RWPE2 (cell line): ENCODE measurements around the gene SLC6A6.

Experiments used
- ATAC-seq: fragments of 200-7000 bp; cut with Tn5 transposase; 3 replicates; pipeline ENCODE4 v1.9.1; 2021; ENCODE audit warnings: low read depth
- DNase-seq: peaks from one replicate; pipeline ENCODE4 v3.0.0-alpha.2; 2020; ENCODE audit warnings: low spot score
- H3K27ac ChIP-seq: fragments of 450-650 bp; 2 replicates; pipeline ENCODE4 v1.5.1; 2017; ENCODE audit warnings: mild to moderate bottlenecking; ENCODE audit not compliant: poor library complexity, severe bottlenecking
- H3K27me3 ChIP-seq: fragments of 250-450 bp; sonication (Bioruptor Pico); 2 replicates; pipeline ENCODE4 v1.5.1; 2021; ENCODE audit warnings: mild to moderate bottlenecking, moderate library complexity; ENCODE audit not compliant: insufficient read depth, poor library complexity, severe bottlenecking
- H3K36me3 ChIP-seq: fragments of 250-450 bp; sonication (Bioruptor Pico); 2 replicates; pipeline ENCODE4 v1.5.1; 2020; ENCODE audit warnings: low read depth, mild to moderate bottlenecking, moderate library complexity
- H3K4me1 ChIP-seq: fragments of 250-450 bp; sonication (Bioruptor Pico); 2 replicates; pipeline ENCODE4 v1.5.1; 2021; ENCODE audit warnings: mild to moderate bottlenecking, moderate library complexity; ENCODE audit not compliant: insufficient read depth, poor library complexity, severe bottlenecking
- H3K4me3 ChIP-seq: fragments of 250-450 bp; sonication (Bioruptor Pico); 2 replicates; pipeline ENCODE4 v1.5.1; 2021; ENCODE audit warnings: mild to moderate bottlenecking, moderate library complexity; ENCODE audit not compliant: severe bottlenecking
- H3K9me3 ChIP-seq: fragments of 250-450 bp; sonication (Bioruptor Pico); 2 replicates; pipeline ENCODE4 v1.5.1; 2021; ENCODE audit warnings: mild to moderate bottlenecking, moderate library complexity; ENCODE audit not compliant: severe bottlenecking
- TF ChIP-seq, protein P1 (sequence below): fragments of 450-650 bp; IDR thresholded peaks from one replicate; pipeline ENCODE4 v1.5.1; 2017; ENCODE audit warnings: mild to moderate bottlenecking, moderate library complexity; ENCODE audit not compliant: poor library complexity, severe bottlenecking

The SLC6A6 gene

DNA sequence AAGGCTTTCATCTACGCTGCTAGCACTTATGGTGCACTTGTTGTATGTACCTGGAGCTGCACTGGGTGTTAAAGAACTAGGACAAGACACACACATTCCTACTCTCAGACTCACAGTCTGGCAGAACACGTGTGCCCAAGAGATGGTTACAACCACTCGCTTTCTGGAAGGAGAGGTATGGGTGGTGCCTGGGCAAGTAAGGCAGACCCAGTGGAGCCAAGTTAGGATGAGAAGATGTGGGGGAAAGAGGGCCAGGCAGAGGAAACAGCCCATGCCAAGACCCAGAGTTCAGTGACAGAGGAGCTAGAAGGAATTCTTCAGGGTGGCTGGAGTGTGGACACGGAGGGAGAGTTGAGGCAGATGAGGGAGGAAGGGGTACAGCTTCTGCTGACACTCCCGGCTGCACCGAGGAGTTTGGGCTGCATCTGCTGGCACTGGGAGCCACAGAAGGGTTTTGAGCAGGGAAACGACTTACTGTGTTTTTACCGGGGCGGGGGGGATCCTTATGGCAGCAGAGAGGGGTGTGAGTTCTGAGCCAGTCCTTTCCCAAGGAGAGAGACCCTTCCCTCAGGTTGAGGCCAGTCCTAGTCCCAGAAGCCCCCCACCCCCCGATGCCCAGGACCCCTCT, 78.7 kb downstream of the SLC6A6 start:
- ATAC-seq (no peak), DNase-seq (no peak)
- TF ChIP-seq, protein P1, sequence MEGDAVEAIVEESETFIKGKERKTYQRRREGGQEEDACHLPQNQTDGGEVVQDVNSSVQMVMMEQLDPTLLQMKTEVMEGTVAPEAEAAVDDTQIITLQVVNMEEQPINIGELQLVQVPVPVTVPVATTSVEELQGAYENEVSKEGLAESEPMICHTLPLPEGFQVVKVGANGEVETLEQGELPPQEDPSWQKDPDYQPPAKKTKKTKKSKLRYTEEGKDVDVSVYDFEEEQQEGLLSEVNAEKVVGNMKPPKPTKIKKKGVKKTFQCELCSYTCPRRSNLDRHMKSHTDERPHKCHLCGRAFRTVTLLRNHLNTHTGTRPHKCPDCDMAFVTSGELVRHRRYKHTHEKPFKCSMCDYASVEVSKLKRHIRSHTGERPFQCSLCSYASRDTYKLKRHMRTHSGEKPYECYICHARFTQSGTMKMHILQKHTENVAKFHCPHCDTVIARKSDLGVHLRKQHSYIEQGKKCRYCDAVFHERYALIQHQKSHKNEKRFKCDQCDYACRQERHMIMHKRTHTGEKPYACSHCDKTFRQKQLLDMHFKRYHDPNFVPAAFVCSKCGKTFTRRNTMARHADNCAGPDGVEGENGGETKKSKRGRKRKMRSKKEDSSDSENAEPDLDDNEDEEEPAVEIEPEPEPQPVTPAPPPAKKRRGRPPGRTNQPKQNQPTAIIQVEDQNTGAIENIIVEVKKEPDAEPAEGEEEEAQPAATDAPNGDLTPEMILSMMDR, result no peak
- Histone ChIP-seq H3K36me3 (no peaks in the 10 kb centered on the region), H3K9me3 (no peaks in the 10 kb centered on the region), H3K27ac (no peak overlapping the region), H3K27me3 (no peaks in the 10 kb centered on the region), H3K4me3 (no peak overlapping the region), H3K4me1 (no peaks in the 10 kb centered on the region)

DNA sequence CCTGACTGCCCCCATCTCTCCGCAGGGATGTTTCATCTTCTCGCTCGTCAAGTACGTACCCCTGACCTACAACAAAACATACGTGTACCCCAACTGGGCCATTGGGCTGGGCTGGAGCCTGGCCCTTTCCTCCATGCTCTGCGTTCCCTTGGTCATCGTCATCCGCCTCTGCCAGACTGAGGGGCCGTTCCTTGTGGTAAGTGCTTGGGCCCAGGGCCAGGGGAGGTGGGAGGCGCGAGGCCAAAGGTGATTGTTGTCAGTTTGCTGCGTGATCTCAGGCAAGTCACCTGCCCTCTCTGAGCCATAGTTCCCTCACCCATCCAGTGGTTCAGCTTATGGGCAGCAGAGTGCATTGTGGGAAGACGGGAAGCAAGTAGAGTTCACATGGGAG, 79.2 kb downstream of the SLC6A6 start:
- TF ChIP-seq, protein P1, result no peak
- ATAC-seq (no peak), DNase-seq (no peak)
- H3K27me3 ChIP-seq, result no peaks in the 10 kb centered on the region
- H3K4me3 ChIP-seq, result no peak overlapping the region
- H3K9me3 ChIP-seq, result no peaks in the 10 kb centered on the region
- H3K27ac ChIP-seq, result no peak overlapping the region
- no peaks in the 10 kb centered on the region for H3K36me3 ChIP-seq
- no peaks in the 10 kb centered on the region for H3K4me1 ChIP-seq

DNA sequence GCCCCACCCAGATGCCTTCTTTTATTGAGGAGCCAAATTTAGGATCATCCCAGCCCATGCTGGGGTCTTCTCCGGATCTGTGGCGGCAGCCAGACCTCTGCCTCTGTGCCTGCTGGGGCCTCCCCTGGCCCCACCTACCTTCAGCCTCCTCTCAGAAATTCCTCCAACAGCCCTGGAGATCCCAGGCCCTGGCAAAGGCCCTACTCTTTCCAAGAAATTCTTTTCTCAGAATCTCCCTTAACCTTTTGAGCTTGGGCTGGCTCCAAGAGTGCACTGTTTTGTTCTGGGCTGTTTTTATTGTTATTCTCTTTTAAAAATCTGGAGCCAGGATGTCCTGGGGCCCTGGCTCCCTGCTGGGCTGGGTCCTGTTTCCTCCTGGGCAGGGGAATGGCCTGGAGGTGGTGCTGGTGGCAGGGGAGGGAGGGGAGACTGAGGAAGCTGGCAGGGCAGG, 79.9 kb downstream of the SLC6A6 start:
- H3K4me3 ChIP-seq, result no peak overlapping the region
- H3K9me3 ChIP-seq, result no peaks in the 10 kb centered on the region
- H3K27ac ChIP-seq, result no peak overlapping the region
- no peaks in the 10 kb centered on the region for H3K27me3 ChIP-seq
- no peak for ATAC-seq
- TF ChIP-seq, protein P1, result no peak
- no peaks in the 10 kb centered on the region for H3K36me3 ChIP-seq
- no peak for DNase-seq
- no peaks in the 10 kb centered on the region for H3K4me1 ChIP-seq

DNA sequence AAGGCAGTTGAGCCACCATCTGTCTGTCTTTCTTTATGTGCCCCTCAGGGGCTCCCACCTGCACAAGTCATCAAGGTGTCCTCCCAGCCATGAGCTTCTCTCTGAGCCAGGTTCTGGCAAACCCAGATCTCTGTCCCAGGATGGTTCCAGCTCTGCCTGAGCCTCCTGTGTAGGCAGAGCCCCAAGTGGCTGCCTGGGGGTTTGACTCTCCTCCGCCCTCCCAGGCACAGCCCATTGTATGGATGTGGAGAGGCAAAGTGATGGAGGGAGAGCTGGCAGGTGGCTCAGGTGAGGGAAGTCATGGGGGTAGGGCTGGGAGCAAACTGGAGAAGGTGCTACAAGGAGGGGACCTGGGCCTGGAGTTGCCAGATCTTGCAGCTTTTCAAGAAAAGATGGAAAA, 80.9 kb downstream of the SLC6A6 start:
- Histone ChIP-seq H3K4me3 (no peak overlapping the region), H3K9me3 (no peaks in the 10 kb centered on the region), H3K27ac (no peak overlapping the region), H3K27me3 (no peaks in the 10 kb centered on the region), H3K36me3 (no peaks in the 10 kb centered on the region), H3K4me1 (peaks cover 3% of the 10 kb centered on the region)
- DNase-seq (no peak), ATAC-seq (no peak)
- TF ChIP-seq, protein P1, result no peak

DNA sequence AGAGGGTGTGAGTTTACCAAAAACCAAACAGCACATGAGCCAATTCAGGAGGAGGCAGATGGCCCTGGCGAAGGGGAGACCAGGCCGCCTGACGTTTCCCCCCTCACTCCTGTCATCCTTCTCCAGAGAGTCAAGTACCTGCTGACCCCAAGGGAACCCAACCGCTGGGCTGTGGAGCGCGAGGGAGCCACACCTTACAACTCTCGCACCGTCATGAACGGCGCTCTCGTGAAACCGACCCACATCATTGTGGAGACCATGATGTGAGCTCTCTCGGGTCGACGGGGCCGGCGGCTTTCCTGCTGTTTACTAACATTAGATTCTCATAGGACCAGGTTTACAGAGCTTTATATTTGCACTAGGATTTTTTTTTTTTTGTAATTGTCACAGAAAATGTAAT, 82.3 kb downstream of the SLC6A6 start:
- H3K4me3 ChIP-seq, result no peak overlapping the region

More for the DNA sequence above, 82.3 kb downstream of the SLC6A6 start:
- DNase-seq, result no peak
- Histone ChIP-seq H3K27me3 (no peaks in the 10 kb centered on the region), H3K4me1 (peaks cover 16% of the 10 kb centered on the region), H3K9me3 (no peaks in the 10 kb centered on the region), H3K27ac (no peak overlapping the region), H3K36me3 (no peaks in the 10 kb centered on the region)
- TF ChIP-seq, protein P1, result no peak
- no peak for ATAC-seq
